Medulla oblongata (tissue), 1 donor: ENCODE data around the gene FBXO3.

Source experiments
- DNase-seq: peaks from one replicate; pipeline ENCODE4 v3.0.0-alpha.2; 2015; ENCODE audit errors: extremely low spot score

The FBXO3 gene

DNA sequence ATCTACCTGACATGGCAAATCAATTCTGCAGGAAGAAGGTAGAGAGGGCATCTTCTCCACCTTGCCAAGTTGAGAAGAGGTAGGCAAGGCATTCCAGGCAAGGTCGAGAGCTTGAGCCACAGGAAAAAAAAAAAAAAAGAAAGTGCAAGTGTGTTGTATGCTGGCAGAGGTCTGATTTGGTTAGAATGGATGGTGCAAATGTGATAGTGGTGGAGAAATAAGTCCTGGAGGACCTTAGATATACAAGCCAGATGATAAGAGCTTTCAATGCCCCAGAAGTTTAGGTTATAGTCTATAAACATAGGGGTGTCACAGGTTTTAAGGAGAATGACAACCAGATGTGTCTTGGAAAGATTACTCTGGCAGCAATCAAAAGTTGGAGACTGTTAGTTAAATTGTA is 1.4 kb downstream of the FBXO3 start:
- no peak for DNase-seq

DNA sequence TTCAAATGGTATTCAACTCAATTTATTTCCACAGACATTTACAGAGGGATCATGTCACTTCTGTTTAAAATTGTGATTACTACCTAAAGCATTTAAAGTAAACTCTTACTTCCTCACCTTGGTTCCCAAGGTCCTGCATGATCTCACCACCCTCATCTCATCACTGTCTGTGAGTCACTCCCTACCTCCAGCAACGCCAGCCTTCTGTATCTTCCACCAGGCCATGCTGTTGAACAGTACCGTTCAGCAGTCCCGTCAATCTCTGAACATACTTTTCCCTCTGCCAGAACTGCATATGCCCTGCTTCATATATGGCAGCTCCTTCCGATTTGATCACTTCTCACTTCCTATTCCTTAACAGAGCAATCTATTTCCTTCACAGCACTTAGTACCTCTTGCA is 2.0 kb downstream of the FBXO3 start:
- DNase-seq = no peak

DNA sequence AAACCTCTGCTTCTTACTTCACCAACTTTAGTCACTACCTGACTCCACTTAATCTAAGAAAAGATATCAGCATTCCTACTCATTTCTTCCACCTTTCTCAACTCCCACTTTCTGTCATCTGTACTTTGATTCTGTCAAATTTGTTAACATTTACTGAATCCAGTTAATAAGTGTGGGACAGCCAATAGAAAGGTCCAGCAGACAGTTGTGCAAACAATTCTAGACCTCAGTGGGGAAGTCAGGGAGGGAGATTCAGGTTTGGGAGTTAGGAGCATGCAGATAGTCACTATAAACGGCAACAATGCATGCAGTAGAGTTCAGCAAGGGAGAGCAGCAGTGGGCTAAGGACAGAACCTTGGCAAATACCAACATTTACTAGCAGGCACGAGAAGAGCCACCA is 4.1 kb downstream of the FBXO3 start:
- no peak for DNase-seq

DNA sequence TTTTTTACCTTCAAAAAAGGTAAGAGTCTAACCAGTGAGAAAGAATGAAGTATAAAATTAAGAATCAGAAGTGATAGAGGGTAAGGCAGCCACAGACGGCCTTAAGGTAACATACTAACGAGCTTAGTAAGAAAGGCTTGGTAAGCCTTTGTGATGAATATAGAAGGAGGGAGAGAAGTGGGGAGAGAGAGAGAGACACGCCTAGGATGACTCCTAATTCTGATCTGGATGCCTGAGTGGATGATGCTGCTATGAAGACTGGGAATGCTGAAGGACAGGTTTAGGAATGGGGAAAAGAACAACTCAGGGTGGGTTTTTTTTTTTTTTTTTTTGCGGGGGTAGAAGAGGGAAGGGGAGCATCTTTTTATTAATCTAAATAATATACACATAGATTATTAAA is 4.8 kb downstream of the FBXO3 start:
- DNase-seq = no peak

GRCh38 chr11:33767624-33768023 is 6.7 kb downstream of the FBXO3 start:
- no peak for DNase-seq

- DNase-seq = no peak
These were observed 8.2 kb downstream of the FBXO3 start for GRCh38 chr11:33766085-33766484.

DNA sequence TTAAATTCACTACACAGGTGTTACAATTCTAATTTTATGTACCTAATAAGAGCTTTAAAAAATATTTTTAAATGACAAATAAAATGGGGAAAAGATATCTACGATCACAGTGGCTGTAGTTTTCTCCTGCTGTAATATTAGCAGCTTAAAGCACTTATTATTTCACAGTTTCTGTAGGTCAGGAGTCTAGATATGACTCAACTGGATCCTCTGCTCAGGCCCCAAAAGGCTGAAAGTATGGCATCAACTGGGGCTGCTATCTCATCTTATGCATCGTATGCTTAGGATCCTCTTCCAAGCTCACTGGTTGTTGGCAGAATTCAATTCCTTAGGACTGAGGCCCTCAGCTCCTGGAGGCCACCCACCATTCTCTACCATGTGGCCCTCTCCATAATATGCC is 12.8 kb downstream of the FBXO3 start:
- no peak for DNase-seq

- DNase-seq = no peak
These were observed 20.9 kb downstream of the FBXO3 start for GRCh38 chr11:33753304-33753967.

DNA sequence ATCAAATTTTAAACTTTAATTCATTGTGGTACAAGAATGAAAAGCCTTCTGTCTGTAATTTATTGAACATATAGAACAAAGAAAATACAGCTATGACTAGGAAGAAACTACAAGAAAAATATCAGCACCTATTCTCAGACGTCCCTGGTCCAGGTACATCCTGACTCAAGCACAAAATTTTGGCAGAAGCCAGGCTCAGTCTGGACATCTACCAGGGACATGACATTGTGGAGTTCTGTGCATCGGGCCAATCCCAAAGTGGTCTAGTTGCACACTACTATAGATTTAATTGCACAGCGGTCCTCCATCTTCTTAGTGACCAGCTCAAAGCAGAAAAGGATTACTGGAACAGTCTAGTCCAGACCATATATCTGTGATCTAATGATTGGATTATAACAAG is 22.4 kb downstream of the FBXO3 start:
- DNase-seq = no peak

GRCh38 chr11:33747979-33748378 is 26.3 kb downstream of the FBXO3 start:
- DNase-seq = no peak

GRCh38 chr11:33743291-33743690 is 31.0 kb downstream of the FBXO3 start:
- no peak for DNase-seq

GRCh38 chr11:33742249-33742851 is 32.0 kb downstream of the FBXO3 start:
- peak; percentile 25 for DNase-seq

- DNase-seq = no peak
These were observed 32.5 kb downstream of the FBXO3 start for GRCh38 chr11:33741806-33742205.

DNA sequence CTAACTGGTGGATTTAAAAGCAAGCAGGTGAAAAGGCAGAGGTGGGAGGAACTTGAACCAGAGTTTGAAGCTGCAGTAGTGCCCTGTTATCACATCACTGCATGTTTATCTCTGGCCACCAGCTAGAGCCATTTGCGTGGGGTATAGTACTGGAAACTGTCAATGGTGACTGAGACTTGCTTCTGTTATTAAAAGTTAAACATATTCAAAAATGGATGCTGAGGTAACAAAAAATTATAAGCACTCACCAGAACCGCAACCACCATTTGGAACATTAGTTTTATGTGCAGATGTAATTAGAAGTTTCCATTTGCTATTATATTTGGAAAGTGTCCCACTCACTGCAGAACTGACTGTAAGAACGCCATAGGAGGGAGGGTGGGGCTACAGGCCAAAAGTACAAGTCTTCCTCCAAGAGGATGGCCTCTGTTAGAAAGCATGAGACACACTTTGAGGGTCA is 36.9 kb downstream of the FBXO3 start:
- DNase-seq = no peak

DNA sequence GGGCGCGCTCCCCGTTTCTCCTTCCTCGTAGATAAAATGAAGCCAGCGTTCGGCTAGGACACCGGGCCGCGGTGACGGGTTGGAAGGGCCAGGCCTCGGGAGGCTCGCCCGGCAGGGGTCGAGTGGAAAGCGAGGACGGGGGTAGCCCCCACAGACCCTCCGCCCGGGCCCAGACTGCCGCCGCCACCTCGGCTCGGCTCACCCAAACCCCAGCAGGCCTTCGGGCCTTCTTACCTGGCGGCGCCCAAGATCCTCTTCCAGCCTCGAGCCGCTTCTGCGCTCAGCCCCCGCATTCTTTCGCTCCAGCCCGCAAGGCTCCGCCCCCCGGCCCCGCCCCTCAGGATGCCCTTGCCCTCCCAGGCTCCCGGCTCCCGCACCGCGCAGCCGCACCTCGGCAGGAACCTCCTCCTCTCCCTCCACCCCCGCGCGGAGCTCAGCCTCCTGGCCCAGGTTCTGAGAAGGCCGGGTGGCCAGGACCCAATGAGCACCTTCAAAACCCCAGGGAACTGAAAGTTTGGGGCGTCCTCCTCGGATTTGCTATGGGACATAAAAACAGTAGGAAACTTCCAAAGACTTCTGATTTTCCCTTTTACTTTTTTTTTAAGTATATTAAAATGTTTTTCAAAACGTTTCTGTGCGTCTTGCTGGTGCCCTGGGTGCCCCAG is 38.0 kb downstream of the FBXO3 start, which contains the start of gene CD59:
TSS of gene CD59 (minus strand) at position 276 of the 665 bp plus-strand sequence. CDS start 13,978 bp downstream, outside the sequence.
- DNase-seq = peak; percentile 93

GRCh38 chr11:33735271-33736147 is 38.8 kb downstream of the FBXO3 start:
- peak; percentile 22 for DNase-seq

- peak; percentile 63 for DNase-seq
These were observed 39.7 kb downstream of the FBXO3 start for GRCh38 chr11:33734441-33735270.

DNA sequence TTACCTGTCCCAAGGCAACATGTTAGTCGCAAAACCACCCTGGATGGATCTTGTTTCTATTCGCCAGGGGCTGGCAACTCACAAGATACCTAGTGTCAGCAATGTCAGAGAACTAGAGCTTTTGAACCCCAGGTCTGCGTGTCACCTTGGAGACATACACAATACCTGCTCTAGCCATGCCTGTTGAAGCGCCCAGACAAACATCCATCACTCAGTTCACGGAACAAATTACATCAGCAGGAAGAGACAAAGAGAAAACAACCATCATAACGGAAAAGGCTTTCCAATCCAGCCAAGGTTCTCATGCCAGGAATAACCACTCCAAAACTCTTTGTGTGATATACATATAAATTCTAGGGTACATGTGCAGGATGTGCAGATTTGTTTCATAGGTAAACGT is 40.3 kb downstream of the FBXO3 start:
- no peak for DNase-seq

- DNase-seq = peak; percentile 60
These were observed 42.4 kb downstream of the FBXO3 start for GRCh38 chr11:33731723-33732531.

GRCh38 chr11:33730716-33731115 is 43.6 kb downstream of the FBXO3 start:
- no peak for DNase-seq
